ACC112 (cell line): ENCODE measurements around the gene CBX2.

Experiments
- H2AFZ ChIP-seq: fragments of 200-600 bp; sonication (generic); one replicate; pipeline ENCODE4 v1.6.0; 2017; ENCODE audit warnings: antibody characterized with exemption, low read length; ENCODE audit not compliant: unreplicated experiment
- H3K27ac ChIP-seq: fragments of 200-600 bp; sonication (generic); 2 replicates; pipeline ENCODE4 v1.5.1; 2014; ENCODE audit warnings: low read depth, mild to moderate bottlenecking, antibody characterized with exemption, low read length, moderate library complexity
- H3K27me3 ChIP-seq: fragments of 200-600 bp; sonication (generic); 2 replicates; pipeline ENCODE4 v1.6.1; 2014; ENCODE audit warnings: mild to moderate bottlenecking, antibody characterized with exemption, low read length, moderate library complexity, mixed read lengths; ENCODE audit not compliant: insufficient read depth
- H3K36me3 ChIP-seq: fragments of 200-600 bp; sonication (generic); 2 replicates; pipeline ENCODE4 v1.6.1; 2016; ENCODE audit warnings: mild to moderate bottlenecking, antibody characterized with exemption, low read length, moderate library complexity, mixed read lengths; ENCODE audit not compliant: insufficient read depth
- H3K4me1 ChIP-seq: fragments of 200-600 bp; sonication (generic); one replicate; pipeline ENCODE4 v1.6.1; 2016; ENCODE audit warnings: low read length, mixed read lengths; ENCODE audit not compliant: insufficient read depth, unreplicated experiment, control insufficient read depth
- H3K4me3 ChIP-seq: fragments of 200-600 bp; sonication (generic); 2 replicates; pipeline ENCODE4 v1.5.1; 2014; ENCODE audit warnings: mild to moderate bottlenecking, low read depth, low read length
- H3K79me2 ChIP-seq: fragments of 200-600 bp; sonication (generic); one replicate; pipeline ENCODE4 v1.6.0; 2016; ENCODE audit warnings: low read length; ENCODE audit not compliant: control insufficient read depth, unreplicated experiment, insufficient read depth

The CBX2 gene

DNA sequence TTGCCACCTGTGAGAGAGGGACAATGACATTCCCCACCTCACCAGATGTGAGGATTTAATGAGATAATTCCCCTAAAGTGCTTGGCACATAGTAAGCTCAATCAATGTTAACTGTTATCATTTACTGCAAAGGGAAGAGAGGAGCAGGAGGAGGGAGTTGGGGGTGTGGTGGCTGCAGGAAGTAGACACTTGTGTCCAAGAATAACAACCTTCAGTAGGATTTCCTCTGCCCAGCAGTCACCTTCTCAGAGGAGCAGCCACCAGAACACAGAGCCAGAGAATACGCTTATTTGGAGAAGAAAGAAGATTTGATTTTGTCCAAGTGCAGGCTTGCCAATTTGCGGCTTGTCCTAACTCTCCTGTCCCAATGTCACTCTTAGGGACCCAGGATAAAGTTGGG lies 51.1 kb downstream of the CBX2 start:
- Histone ChIP-seq H3K27me3 (no peaks in the 10 kb centered on the region), H3K4me1 (peaks cover 16% of the 10 kb centered on the region)

DNA sequence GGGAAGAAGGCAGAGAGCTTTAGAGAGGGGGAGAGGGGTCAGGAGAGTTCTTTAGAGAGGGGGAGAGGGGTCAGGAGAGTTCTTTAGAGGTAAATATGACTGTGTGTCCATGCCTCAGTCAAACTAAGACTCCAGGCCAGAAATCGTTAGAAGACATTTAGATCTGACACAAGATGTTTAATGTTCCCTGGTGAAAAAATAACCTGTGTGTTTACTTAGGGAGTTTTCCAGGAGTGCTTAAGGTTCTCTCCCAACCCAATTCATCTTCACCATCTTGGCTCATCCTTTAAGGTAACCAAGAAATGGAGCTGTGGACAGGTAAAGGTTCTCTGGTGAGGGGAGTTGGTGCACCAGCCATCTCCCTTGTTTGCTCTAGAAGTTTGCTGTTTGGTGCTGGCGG lies 51.5 kb downstream of the CBX2 start:
- Histone ChIP-seq H3K27me3 (no peaks in the 10 kb centered on the region), H3K79me2 (no peaks in the 10 kb centered on the region), H2AFZ (no peak overlapping the region), H3K4me3 (no peak overlapping the region), H3K4me1 (peaks cover 16% of the 10 kb centered on the region), H3K36me3 (peaks cover 7% of the 10 kb centered on the region; the same call in 1 of the 2 replicates), H3K27ac (no peak overlapping the region)

More for the DNA sequence above, 51.1 kb downstream of the CBX2 start:
- Histone ChIP-seq H3K79me2 (no peaks in the 10 kb centered on the region), H2AFZ (no peak overlapping the region), H3K36me3 (peaks cover 6% of the 10 kb centered on the region; the same call in 1 of the 2 replicates), H3K4me3 (no peak overlapping the region), H3K27ac (no peak overlapping the region)

DNA sequence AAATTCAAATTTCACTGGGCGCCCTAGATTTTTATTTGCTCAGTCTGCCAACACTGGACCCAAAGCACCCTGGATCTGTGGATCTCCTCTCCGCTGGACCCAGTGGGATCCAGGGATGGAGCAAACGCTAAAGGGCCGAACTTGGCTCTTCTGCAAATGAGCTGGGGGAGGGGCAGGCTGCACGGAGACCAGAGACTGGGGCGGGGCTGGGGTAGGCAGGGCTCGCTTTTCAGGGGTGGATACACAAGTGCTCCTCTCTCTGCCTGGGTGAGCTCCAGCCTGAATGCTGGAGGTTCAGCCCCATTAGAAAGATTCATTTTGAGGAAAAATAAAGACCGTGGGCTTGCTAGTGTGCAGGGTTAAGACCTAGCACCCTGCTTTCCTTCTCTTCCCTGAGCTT lies 52.4 kb downstream of the CBX2 start:
- Histone ChIP-seq H3K36me3 (peaks cover 14% of the 10 kb centered on the region; the same call in 1 of the 2 replicates), H3K79me2 (no peaks in the 10 kb centered on the region), H3K4me1 (peaks cover 16% of the 10 kb centered on the region), H3K27ac (no peak overlapping the region), H3K4me3 (no peak overlapping the region), H2AFZ (no peak overlapping the region), H3K27me3 (no peaks in the 10 kb centered on the region)

DNA sequence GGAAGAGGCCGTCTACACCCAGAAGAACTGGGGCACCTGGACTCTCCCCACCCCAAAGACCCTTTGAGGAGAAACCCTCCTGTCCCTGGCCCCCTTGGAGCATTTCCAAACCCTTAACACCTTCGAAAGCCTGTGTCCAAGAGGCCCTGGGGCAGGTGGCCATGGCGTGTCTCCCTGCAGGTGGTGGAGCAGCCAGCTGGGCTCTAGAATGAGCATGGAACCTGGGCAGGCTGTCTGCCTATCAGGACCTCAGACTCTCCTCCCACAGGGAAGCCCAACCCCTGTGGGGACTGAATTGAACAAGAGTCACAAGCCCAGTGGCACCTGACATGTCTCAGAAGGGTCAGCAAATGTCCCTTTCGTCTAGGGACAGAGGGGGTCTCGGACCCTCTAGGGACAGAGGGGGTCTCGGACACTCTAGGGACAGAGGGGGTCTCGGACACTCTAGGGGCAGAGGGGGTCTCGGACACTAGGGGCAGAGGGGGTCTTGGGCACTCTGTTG lies 52.9 kb downstream of the CBX2 start:
- Histone ChIP-seq H3K4me1 (peaks cover 16% of the 10 kb centered on the region), H3K27me3 (no peaks in the 10 kb centered on the region), H3K36me3 (peaks cover 14% of the 10 kb centered on the region; the same call in 1 of the 2 replicates), H3K4me3 (no peak overlapping the region), H3K79me2 (no peaks in the 10 kb centered on the region), H2AFZ (no peak overlapping the region), H3K27ac (no peak overlapping the region)

DNA sequence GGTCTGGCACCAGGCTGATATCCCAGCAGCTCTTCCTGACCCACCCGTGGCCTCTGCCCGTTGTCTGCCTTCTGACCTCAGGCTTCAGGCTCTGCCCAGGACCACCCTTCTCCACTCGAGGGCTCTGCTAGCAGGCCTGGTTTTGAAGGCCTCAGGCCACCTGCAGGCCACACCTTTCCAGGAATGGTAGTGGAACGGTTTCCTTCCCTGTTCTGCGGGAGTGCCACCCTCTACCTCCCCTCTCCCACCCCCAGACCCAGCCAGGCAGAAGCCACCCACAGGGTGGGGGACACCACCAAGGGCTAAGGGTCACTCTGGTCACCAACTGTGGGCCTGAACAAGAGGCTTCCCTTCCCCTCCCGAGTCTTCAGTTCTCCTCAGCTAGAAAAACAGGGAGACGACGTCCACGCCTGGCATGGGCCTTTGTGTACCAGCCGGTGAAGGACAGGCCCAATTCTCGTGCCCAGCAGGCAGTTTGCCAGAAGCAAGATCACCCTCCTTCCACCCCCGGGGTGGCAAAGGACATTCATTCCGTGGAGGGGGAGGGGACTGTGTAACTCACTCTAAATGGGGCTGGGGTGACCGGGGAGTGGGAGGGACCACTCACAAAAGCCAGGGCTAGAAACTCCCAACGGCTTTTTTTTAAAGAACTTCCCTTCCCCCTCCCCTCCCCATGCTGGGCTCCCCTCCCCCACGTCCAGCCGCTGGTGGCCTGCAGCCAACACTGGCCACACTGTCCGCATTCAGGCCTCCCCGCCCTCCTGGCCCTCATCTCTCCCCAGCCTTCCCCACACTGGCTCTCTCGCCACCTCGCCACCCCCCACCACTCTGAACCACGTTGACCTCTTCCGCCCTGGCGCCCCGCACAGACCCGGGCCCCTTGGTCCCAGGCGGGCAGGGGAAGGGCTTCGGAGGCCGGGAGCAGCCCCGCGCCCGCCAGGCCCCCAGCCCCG lies 53.6 kb downstream of the CBX2 start:
- Histone ChIP-seq H2AFZ (no peak overlapping the region), H3K27ac (no peak overlapping the region), H3K4me1 (peaks cover 19% of the 10 kb centered on the region), H3K4me3 (no peak overlapping the region), H3K36me3 (peaks cover 14% of the 10 kb centered on the region; the same call in 1 of the 2 replicates), H3K79me2 (no peaks in the 10 kb centered on the region), H3K27me3 (no peaks in the 10 kb centered on the region)

DNA sequence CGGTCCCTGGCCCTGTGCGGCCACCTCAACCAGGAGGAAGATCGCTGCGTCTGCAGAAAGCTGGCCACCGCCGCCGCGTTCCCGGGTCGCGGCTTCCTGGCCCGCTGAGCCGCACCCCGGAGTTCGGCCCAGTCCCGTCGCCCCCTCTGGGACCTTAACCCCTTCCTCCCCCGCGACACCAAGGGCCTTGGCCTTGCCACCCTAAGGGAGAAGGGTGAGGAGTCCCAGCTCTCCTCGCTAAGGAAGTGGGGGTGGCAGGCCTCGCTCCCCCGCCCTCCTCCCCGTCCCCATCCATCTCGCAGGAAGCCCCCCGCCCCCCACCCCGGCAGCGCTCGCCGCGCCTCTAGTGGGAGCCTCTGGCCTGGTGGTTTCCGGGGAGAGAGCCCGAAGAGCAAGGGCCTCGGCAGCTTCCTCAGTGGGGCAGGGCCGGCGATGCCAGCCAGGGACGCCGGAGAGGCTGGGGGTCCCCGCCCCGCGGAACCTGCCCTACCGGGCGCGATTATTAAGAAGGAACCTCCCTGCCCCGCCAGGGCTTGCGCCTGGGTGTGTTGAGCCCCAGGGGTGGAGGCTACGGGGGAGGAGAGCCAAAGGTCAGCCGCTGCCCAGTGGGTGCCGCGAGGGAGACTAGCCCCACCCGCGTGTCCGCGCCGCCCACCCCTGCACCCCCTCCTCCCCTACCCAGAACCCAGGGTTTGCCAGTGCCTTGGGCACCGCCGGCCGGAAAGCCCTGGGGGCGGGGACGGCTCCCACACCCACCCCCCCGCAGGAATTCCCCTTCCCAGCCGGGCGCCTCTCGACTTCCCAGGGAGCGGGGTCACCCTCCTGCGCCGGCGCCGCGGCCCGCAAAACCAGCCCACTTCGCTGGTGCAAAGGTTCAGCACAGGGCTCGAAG lies 54.5 kb downstream of the CBX2 start:
- peaks cover 6% of the 10 kb centered on the region for H3K79me2 ChIP-seq
- no peak overlapping the region for H3K4me3 ChIP-seq
- no peak overlapping the region for H2AFZ ChIP-seq
- peaks cover 14% of the 10 kb centered on the region; the same call in 1 of the 2 replicates for H3K36me3 ChIP-seq
- no peaks in the 10 kb centered on the region for H3K27me3 ChIP-seq
- no peak overlapping the region for H3K27ac ChIP-seq
- peaks cover 27% of the 10 kb centered on the region for H3K4me1 ChIP-seq

DNA sequence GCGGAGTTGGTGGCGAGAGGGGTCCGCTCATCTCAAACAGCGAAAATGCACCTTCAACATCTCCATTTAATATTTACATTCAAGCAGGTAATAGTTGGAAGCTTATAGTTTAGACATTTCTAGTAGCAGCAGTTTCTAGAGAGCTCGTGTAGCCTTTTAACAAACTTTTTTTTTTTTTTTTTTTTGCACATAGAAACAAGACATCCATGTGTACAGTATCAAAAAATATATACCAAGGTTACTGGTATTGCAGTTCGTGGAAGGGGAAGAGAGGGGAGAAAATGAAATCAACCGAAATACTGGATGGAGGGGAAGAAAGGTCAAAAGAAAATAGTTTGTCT lies 55.1 kb downstream of the CBX2 start:
- Histone ChIP-seq H3K79me2 (peaks cover 12% of the 10 kb centered on the region), H3K4me1 (peaks cover 29% of the 10 kb centered on the region), H3K27me3 (no peaks in the 10 kb centered on the region), H3K4me3 (no peak overlapping the region), H2AFZ (no peak overlapping the region), H3K36me3 (peaks cover 14% of the 10 kb centered on the region; the same call in 1 of the 2 replicates), H3K27ac (no peak overlapping the region)

DNA sequence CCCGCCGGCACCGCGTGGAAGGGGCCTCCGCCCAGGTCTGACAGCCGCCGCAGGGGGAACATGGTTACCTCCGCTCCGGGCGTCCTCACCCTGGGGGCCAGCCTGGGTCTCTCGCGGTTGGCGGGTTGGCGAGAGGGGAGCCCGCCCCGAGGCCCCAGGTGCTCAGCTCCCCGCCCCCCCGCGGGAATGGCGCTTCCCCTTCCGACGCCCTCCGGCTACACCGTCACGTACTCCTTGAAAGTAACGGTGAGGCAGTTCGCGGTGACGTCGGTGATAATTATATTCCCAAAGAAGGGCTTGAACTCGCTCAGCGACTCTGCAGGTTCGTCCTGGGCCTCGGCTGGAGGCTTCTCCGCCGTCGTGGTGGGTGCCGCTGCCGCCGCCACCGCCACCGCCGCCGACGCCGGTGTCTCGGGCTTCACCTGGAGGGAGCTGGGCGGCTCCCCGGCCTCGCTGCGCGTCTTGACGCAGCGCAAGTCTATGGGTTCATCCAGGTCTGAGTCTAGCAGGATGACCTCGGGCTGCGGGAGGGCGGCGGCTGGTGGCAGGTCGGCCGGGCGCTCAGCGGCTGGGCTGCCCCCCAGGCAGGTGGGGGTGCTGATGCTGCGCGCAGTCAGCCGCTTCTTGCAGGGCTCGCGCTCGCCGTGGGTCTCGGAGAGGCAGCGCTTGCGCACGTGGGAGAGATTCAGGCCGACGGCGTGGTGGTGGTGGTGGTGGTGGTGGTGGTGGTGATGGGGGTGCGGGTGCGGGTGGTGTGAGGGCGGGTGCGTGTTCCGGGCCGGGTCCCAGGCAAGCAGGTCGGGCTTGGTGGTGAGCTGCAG lies 56.0 kb downstream of the CBX2 start:
- no peak overlapping the region for H2AFZ ChIP-seq
- H3K36me3 ChIP-seq, result peaks cover 14% of the 10 kb centered on the region; the same call in 1 of the 2 replicates
- H3K27me3 ChIP-seq, result no peaks in the 10 kb centered on the region
- H3K79me2 ChIP-seq, result peaks cover 13% of the 10 kb centered on the region
- no peak overlapping the region for H3K4me3 ChIP-seq
- peaks cover 28% of the 10 kb centered on the region for H3K4me1 ChIP-seq
- H3K27ac ChIP-seq, result no peak overlapping the region

DNA sequence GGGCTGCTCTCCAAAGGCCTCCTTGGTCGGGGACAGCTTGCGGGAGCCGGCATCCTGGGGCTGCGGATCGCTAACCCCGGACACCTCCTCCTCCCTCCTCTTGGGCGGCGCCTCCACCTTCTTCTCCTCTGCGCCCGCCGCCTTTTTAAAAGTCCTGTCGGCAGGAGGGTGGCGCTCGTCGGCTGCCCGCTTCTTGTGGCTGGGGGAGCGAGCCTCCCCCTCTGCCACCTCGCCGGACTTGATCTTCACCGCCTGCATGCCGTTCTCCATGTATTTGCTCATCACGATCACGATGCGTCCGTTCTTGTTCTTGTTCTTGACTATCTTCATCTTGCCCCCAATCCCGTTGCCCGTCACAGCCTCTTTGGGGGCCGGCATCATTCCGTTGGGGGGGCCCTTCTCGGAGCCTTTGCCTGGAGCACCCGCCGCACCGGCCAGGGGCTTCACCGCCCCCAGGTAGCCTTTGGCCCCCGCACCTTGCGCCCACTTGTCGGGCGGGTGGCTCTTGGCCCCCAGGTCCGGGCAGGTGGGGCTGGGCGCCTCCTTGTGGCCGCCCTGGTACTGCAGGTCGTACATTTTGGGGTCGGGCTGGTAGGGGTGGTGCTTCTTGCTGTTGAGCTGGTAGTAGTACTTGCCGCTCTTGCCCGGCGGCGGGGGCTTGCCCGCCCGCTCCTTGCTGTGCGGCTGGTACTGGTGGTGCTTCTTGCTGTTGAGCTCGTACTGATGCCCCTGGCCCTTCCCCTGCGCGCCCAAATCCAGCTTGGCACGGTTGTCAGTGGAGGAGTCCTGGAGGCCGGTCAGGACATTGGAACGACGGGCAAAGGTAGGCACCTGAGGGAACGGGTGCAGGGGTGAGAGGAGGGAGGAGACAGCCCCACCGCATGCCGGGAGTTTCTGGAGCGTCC lies 56.9 kb downstream of the CBX2 start:
- Histone ChIP-seq H3K27me3 (no peaks in the 10 kb centered on the region), H3K36me3 (peaks cover 14% of the 10 kb centered on the region; the same call in 1 of the 2 replicates), H3K79me2 (peaks cover 13% of the 10 kb centered on the region), H3K4me3 (no peak overlapping the region), H3K4me1 (peaks cover 22% of the 10 kb centered on the region), H2AFZ (no peak overlapping the region), H3K27ac (no peak overlapping the region)
